ENCODE results near the gene SIL1. TPM values are rescaled to one million over a fixed set of nuclear protein-coding genes. Genes with fewer than 3 reads are reported as not detected.
"Not testable (repeated sequence)": the region's sequence is repeated elsewhere in the genome, so short reads cannot be mapped to it uniquely, and the experiment has no call there.

The SIL1 gene
- total RNA-seq, 1 experiment from 2014 or later: 23.1 TPM

DNA sequence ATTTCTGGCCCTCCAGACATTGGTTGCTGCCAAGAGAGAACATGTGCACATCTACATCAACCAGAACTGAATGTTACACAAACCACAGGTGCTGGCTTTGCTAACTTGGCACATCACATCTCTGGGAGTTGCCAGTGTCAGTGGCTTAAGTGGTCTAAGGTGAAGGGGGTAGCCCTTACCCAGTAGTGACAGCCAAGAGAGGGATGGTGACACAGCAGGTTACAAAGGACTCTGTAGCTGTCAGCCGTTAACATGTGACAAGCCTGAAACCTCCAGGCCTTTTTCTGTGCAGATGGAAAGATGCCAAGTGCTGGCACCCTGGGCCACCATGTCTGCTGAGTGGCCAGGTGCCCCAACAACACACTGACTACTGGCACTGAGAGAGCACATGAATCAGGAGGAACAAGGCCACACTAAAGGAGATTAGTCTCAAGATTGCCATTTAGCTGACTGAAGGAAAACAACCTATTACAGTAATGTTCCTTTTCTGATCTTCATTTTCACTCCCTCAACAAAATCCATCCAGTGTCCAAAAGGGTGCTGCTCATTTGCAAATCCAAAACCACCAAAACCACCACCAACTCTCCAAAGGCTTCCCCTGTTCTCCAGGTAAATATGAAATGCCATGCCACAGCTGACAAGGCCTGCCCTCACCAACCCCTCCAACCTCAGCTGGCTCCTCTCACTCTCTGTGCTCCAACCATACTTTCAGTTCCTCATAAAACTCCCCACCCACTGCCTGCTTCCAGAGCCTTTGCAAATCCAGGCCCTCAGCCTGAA lies 20.2 kb downstream of the SIL1 start:
- DNase-seq (ENCODE audit: low spot score): no peak

GRCh38 chr5:139177281-139177680 lies 20.9 kb downstream of the SIL1 start:
- not testable (repeated sequence) for DNase-seq (ENCODE audit: low spot score)

- not testable (repeated sequence) for DNase-seq (ENCODE audit: low spot score)
These were observed 23.8 kb downstream of the SIL1 start for GRCh38 chr5:139174382-139174781.

- no peak for DNase-seq (ENCODE audit: low spot score)
These were observed 26.3 kb downstream of the SIL1 start for GRCh38 chr5:139171779-139172404.

GRCh38 chr5:139167952-139168720 lies 30.0 kb downstream of the SIL1 start:
- DNase-seq (ENCODE audit: low spot score): no peak

DNA sequence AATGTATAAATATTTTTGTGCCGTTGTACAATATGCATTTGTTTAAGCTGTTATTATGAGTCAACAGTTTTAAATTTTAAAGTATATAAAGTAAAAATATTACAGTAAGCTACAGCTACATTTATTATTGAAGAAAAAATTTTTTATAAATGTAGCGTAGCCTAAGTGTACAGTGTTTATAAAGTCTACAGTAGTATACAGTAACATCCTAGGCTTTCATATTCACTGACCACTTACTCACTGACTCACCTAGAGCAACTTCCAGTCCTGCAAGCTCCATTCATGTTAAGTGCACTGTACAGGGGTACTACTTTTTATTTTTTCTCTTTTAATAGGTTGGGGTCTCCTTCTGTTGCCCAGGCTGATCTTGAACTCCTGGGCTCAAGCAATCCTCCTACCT lies 30.6 kb downstream of the SIL1 start:
- DNase-seq (ENCODE audit: low spot score): no peak

DNA sequence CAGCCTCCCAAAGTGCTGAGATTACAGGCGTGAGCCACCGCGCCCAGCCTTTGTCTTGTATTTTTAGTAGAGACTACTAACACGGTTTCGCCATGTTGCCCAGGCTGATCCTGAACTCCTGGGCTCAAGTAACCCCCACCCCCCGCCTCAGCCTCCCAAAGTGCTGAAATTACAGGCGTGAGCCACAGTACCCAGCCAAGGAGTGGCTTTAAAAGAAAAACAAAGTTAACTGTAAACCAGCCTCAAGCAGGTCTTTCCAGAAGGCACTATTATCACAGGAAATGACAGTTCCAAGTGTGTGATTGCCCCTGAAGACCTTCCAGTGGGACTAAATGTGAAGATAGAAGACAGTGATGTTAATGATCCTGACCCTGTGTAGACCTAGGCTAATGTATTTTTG lies 31.1 kb downstream of the SIL1 start:
- DNase-seq (ENCODE audit: low spot score): no peak

GRCh38 chr5:139164897-139165296 lies 33.3 kb downstream of the SIL1 start:
- not testable (repeated sequence) for DNase-seq (ENCODE audit: low spot score)

- no peak for DNase-seq (ENCODE audit: low spot score)
These were observed 34.1 kb downstream of the SIL1 start for GRCh38 chr5:139164020-139164419.

DNA sequence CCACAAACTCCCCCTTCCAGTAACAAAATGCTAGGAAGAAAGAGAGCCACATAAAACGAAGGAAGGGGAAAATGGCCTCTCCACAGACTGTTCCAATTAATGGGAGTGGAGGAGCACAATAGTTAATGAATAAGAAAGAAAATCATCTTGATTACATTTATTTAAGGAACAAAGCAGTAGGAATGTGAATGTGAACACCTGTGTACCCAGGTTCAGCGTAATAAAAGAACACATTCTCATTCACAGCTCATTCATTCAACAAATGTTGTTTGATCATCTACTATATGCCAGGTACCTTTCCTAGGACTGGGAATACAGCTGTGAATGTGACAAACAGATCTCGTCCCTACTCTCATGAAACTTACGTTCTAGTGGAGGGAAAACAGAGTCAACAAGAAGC lies 35.7 kb downstream of the SIL1 start:
- DNase-seq (ENCODE audit: low spot score): no peak

- DNase-seq (ENCODE audit: low spot score): no peak
These were observed 39.4 kb downstream of the SIL1 start for GRCh38 chr5:139158791-139159190.

- DNase-seq (ENCODE audit: low spot score): peak; percentile 31
These were observed 40.6 kb downstream of the SIL1 start for GRCh38 chr5:139157556-139157955.

DNA sequence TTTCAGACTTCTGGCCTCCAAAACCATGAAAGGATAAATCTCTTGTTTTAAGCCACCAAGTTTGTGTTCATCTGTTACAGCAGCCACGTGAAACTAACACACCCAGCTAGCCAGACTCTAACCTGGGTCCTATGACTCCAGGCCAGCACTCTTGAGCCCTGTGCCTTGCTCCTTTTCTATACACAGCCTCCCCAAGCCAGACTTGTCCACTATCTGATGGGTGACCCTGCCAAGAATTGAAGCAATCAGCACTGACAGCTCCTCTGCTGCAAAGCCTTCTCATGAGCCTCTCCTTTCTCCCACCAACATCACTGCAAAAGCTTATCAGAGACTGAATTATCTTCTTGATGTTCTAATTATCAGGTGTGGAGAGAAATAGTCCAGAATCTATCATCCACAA lies 41.4 kb downstream of the SIL1 start:
- DNase-seq (ENCODE audit: low spot score): no peak

- no peak for DNase-seq (ENCODE audit: low spot score)
These were observed 42.8 kb downstream of the SIL1 start for GRCh38 chr5:139155333-139155732.

- no peak for DNase-seq (ENCODE audit: low spot score)
These were observed 46.3 kb downstream of the SIL1 start for GRCh38 chr5:139151902-139152301.

DNA sequence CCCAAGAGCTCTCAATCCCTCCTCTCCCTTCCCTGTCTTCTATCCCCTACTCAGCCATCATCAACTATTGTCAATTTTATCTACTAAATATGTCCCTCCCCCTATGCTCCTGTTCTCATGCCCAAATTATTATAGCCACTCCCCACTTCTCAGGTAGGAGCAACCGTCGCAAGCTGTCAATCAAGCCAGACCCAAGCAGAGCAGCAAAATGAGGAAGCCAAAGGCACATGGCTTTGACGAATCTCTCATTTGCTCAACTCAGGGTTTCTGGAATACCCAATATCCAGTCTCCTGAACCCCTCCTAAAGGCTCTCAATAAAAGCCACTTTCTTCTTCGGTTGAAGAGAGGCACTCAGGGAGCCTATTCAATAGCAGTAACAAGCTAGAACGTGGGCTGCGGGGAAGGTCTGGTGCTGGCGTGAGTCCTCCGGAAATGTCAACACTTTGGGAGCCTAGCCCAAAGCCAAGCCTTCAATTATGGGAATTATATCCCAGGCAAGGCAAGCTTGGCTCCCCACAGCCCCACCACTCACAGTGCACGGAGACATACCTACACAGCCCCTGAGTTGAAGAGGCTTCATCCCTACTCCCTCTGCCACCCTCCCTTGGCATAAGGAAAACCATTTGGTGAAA lies 47.7 kb downstream of the SIL1 start:
- DNase-seq (ENCODE audit: low spot score): no peak

DNA sequence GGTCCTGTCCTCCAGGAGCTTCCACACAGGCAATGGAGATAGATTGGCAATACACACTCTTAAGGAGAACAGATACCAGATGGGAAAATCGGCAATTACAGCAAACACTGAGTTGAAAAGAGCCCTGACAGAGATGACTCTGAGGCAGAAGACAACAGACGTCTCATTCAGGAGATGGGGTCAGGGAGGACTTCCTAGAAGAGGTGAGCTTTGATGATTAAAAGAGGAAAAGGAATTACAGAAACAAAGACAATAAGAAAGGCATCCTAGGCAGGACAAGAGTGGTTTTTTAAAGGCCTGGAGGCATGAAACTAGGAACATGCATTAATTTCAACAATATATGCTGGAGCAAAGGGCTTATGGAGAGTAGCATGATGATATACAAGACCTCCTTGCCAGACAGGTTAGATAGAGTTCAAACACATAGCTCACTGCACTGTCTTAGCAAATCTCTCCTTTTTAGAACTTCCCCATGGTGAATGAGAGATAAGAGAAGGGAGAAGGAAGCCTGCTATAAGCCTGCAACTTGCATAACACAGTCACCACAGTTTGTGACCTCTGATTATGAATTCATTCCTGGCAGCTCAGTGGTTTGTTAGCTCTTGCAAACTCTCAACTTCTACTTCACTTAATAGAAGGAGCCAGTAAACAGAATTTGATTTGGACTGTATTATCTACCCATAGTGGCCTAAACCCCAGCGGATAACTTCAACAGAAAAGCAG lies 48.5 kb downstream of the SIL1 start:
- no peak for DNase-seq (ENCODE audit: low spot score)

GRCh38 chr5:139148986-139149385 lies 49.2 kb downstream of the SIL1 start:
- DNase-seq (ENCODE audit: low spot score): no peak

DNA sequence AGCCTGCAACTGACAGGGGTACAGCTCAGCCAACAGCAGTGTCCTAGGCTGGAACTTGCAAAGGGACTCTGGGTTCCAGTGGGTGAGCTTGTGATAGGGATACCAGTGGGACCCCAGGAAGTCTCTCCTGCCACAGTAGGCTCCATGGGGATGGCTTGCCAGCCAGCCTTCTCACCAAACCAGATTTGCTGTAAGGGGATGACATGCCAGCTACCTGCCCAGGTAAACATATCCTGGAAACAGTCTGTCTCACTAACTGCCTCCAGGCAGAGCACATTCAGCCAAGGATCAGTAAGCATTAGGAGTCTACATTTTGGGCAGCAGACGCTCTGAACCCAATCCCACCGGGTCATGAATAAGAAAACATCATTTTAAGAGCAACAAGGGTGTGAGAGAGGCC lies 49.9 kb downstream of the SIL1 start:
- DNase-seq (ENCODE audit: low spot score): no peak

DNA sequence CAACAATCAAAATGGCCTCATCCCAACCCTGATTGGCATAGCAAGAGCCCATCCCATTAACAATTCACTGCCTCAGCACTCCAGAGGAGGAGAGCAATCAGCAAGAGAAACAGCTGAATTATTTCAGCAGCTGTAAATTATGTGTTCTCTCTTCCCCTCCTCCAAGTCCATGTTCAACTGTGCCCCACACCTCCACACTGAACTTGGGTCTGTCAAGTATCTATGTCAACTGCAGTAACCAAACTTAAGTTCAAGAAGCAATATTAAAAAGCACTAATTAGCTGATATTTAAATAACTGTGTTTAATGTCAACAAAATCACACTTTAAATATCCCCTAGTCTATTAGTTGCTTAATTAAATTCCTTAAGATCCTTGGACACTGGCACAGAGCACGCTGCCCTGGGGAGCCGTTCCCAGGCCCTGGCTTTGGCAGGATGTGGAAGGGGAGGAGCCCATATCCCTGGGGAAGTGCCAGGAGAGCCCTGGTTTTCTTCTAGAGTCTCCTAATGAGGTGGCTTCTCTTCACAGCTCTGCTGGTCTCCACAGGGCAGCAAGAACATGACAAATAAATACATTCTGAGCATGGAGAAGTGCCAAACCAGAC lies 50.6 kb downstream of the SIL1 start:
- no peak for DNase-seq (ENCODE audit: low spot score)
